Prostate gland (tissue), 2 donors: Measurements from ENCODE around the gene ZNF667. TPM values are rescaled to one million over a fixed set of nuclear protein-coding genes. Genes with fewer than 3 reads are reported as not detected.

Experiments
- DNase-seq: peaks from one replicate; pipeline ENCODE4 v3.0.0-alpha.2; 2019; ENCODE audit warnings: low spot score
- H3K27ac ChIP-seq, 2 donors: fragments of 200-600 bp; sonication (generic); 2 replicates each; pipeline ENCODE4 v1.5.1; 2017 to 2019
- H3K27me3 ChIP-seq: fragments of 200-600 bp; sonication (generic); replicated peaks from 2 replicates; pipeline ENCODE4 v1.5.1; 2019; ENCODE audit not compliant: insufficient read depth
- H3K36me3 ChIP-seq, 2 donors: fragments of 200-600 bp; sonication (generic); 1 replicate in 1 of 2; 2 replicates in 1 of 2; pipeline versions ENCODE4 v1.5.1 to v1.8.1; 2017 to 2019
- H3K4me1 ChIP-seq: fragments of 200-600 bp; sonication (generic); replicated peaks from 2 replicates; pipeline ENCODE4 v1.5.1; 2019
- H3K4me3 ChIP-seq, 2 donors: fragments of 200-600 bp; sonication (generic); 2 replicates each; pipeline ENCODE4 v1.5.1; 2017 to 2019
- H3K9me3 ChIP-seq: fragments of 200-600 bp; sonication (generic); 2 replicates; pipeline ENCODE4 v1.5.1; 2017
- CTCF ChIP-seq, 4 experiments: fragments of 200-600 bp in 2 of 4; fragments of 450-650 bp in 2 of 4; sonication (generic) in 2 of 4; IDR thresholded peaks; 1 replicate in 3 of 4; 2 replicates in 1 of 4; pipeline ENCODE4 v1.5.1; 2016 to 2019; ENCODE audit warnings: antibody characterized with exemption in 4 of 4, mild to moderate bottlenecking in 2 of 4, moderate library complexity in 2 of 4
- POLR2A ChIP-seq: fragments of 450-650 bp; IDR thresholded peaks from one replicate; pipeline ENCODE4 v1.6.1; 2016; ENCODE audit warnings: antibody characterized with exemption, mild to moderate bottlenecking
- POLR2AphosphoS5 ChIP-seq: sonication (generic); formaldehyde crosslinking; IDR thresholded peaks from one replicate; pipeline ENCODE4 v1.6.1; 2017; ENCODE audit warnings: antibody characterized with exemption
- WGBS: methylation state at CpG from one replicate; pipeline ENCODE4 v1.1.5; 2018; 5-methylcytosine and 5-hydroxymethylcytosine counted together
- intact Hi-C: fragments of 100-400 bp; cut with DNase I; formaldehyde crosslinking; loops from one replicate; pipeline ENCODE4 v1.14.2; 2022
- total RNA-seq, 2 donors: library from RNA; depleted of rRNA; stranded (reverse); fragments of >200 nt; gene quantifications; one replicate each; pipeline ENCODE4 v1.1.0, GENCODE V29; 2016

Gene ZNF667
- total RNA-seq, 2 donors from 2014 or later, result 5.5 to 7.6 TPM

- Histone ChIP-seq H3K9me3 (no peaks in the 10 kb centered on the region), H3K4me3 (no peak overlapping the region), H3K36me3 (no peaks in the 10 kb centered on the region), H3K27ac (no peak overlapping the region), H3K4me1 (peaks cover 3% of the 10 kb centered on the region), H3K27me3 (no peaks in the 10 kb centered on the region)
- no peak for TF ChIP-seq POLR2A
- TF ChIP-seq POLR2AphosphoS5, result no peak
- TF ChIP-seq CTCF (IDR thresholded peaks at IDR 0.05), result no peak
- intact Hi-C loops, result no loop called here
- no peak for DNase-seq
- WGBS, result 93% methylated on average over 2 of the region's 2 CpGs
Measured at GRCh38 chr19:56504581-56504980, 27.4 kb upstream of the ZNF667 start.

GRCh38 chr19:56491399-56491798 is 14.3 kb upstream of the ZNF667 start:
- no peaks in the 10 kb centered on the region for H3K36me3 ChIP-seq
- intact Hi-C loops, result no loop called here
- 80% methylated on average over 3 of the region's 3 CpGs for WGBS

GRCh38 chr19:56477429-56478338 is 539 bp upstream of the ZNF667 start:
- H3K4me3 ChIP-seq, result peak overlapping the region; percentile 46 to 69
- no peak for TF ChIP-seq CTCF (IDR thresholded peaks at IDR 0.05)
- peak; percentile 93 for TF ChIP-seq POLR2AphosphoS5
- TF ChIP-seq POLR2A, result peak; percentile 47
- WGBS, result under 1% methylated on average over 60 of the region's 80 CpGs
- no peaks in the 10 kb centered on the region for H3K27me3 ChIP-seq
- intact Hi-C loops, result loop anchor here (2.0 kb wide), 1 partner anchor 85 kb away; the partner anchor contains the start of gene ZNF582
- H3K27ac ChIP-seq, result peak overlapping the region; percentile 82 to 84
- peak; percentile 92 for DNase-seq
- no peaks in the 10 kb centered on the region for H3K36me3 ChIP-seq
- H3K4me1 ChIP-seq, result no peaks in the 10 kb centered on the region
- H3K9me3 ChIP-seq, result no peaks in the 10 kb centered on the region

More at GRCh38 chr19:56491399-56491798, 14.3 kb upstream of the ZNF667 start:
- Histone ChIP-seq H3K27me3 (no peaks in the 10 kb centered on the region), H3K9me3 (no peaks in the 10 kb centered on the region), H3K4me3 (no peak overlapping the region), H3K27ac (no peak overlapping the region), H3K4me1 (no peaks in the 10 kb centered on the region)
- TF ChIP-seq POLR2AphosphoS5 (no peak), POLR2A (no peak), CTCF (IDR thresholded peaks at IDR 0.05) (no peak)
- DNase-seq, result no peak

GRCh38 chr19:56476093-56476492 is 1.1 kb downstream of the ZNF667 start:
- H3K27ac ChIP-seq, result no peak overlapping the region
- intact Hi-C loops, result loop anchor here (2.0 kb wide), 1 partner anchor 83 kb away; the partner anchor contains the start of gene ZNF582
- no peaks in the 10 kb centered on the region for H3K4me1 ChIP-seq
- no peak for DNase-seq
- H3K27me3 ChIP-seq, result no peaks in the 10 kb centered on the region
- H3K9me3 ChIP-seq, result no peaks in the 10 kb centered on the region
- no peaks in the 10 kb centered on the region for H3K36me3 ChIP-seq
- no peak overlapping the region for H3K4me3 ChIP-seq
- WGBS, result 80% methylated on average over 10 of the region's 10 CpGs
- TF ChIP-seq POLR2A, result no peak
- no peak for TF ChIP-seq CTCF (IDR thresholded peaks at IDR 0.05)
- no peak for TF ChIP-seq POLR2AphosphoS5

GRCh38 chr19:56474308-56474707 is 2.8 kb downstream of the ZNF667 start:
- intact Hi-C loops, result no loop called here
- 90% methylated on average over 3 of the region's 3 CpGs for WGBS
- no peak overlapping the region for H3K4me3 ChIP-seq
- H3K4me1 ChIP-seq, result no peaks in the 10 kb centered on the region
- no peak overlapping the region for H3K27ac ChIP-seq
- H3K9me3 ChIP-seq, result no peaks in the 10 kb centered on the region
- TF ChIP-seq POLR2A (no peak), CTCF (IDR thresholded peaks at IDR 0.05) (no peak), POLR2AphosphoS5 (no peak)
- no peaks in the 10 kb centered on the region for H3K36me3 ChIP-seq
- H3K27me3 ChIP-seq, result no peaks in the 10 kb centered on the region
- no peak for DNase-seq
